SK-N-SH (cell line): ENCODE results near the gene CFAP91. TPM values are rescaled to one million over a fixed set of nuclear protein-coding genes. Genes with fewer than 3 reads are reported as not detected.

ENCODE experiments used
- CTCF ChIA-PET: fragments of 300-600, 350-600 bp; formaldehyde crosslinking; extraction: SDS; loops from one replicate; lab custom pipeline; 2021; lab: Yijun Ruan, JAX
- POLR2A ChIA-PET: fragments of 350-600 bp; sonication (Branson Sonifier 250); formaldehyde crosslinking; extraction: SDS; loops from one replicate; lab custom pipeline; 2020; ENCODE audit warnings: antibody characterized with exemption, inconsistent platforms; lab: Yijun Ruan, JAX
- DNase-seq: peaks from one replicate; pipeline ENCODE4 v3.0.0; 2012
- H2AFZ ChIP-seq: fragments of 200-600 bp; sonication (generic); 2 replicates; pipeline ENCODE4 v1.8.1; 2016; ENCODE audit warnings: antibody characterized with exemption, mild to moderate bottlenecking, low read depth
- H3F3A ChIP-seq: fragments of 200-600 bp; sonication (generic); replicated peaks from 2 replicates; pipeline ENCODE3; 2016; ENCODE audit warnings: antibody characterized with exemption, mild to moderate bottlenecking; ENCODE audit not compliant: insufficient read depth
- H3K27ac ChIP-seq, 2 experiments: fragments of 200-500 bp in 1 of 2; fragments of 200-600 bp in 1 of 2; sonication (Bioruptor generic) in 1 of 2; sonication (generic), shearing (Covaris generic) in 1 of 2; 2 replicates each; pipeline versions ENCODE4 v1.5.1 to v1.6.1; 2014 to 2016; ENCODE audit warnings: low read depth in 2 of 2, inconsistent platforms in 1 of 2, low read length in 1 of 2, mild to moderate bottlenecking in 1 of 2, mixed read lengths in 1 of 2
- H3K27me3 ChIP-seq: fragments of 200-600 bp; sonication (generic), shearing (Covaris generic); 2 replicates; pipeline ENCODE4 v1.6.1; 2016; ENCODE audit warnings: mixed run types; ENCODE audit not compliant: insufficient read depth
- H3K36me3 ChIP-seq, 2 experiments: fragments of 200-500 bp in 1 of 2; fragments of 200-600 bp in 1 of 2; sonication (Bioruptor generic) in 1 of 2; sonication (generic) in 1 of 2; replicated peaks in 1 of 2; 2 replicates each; pipeline versions ENCODE3 to v1.5.1; 2014 to 2016; ENCODE audit warnings: low read length in 1 of 2, mild to moderate bottlenecking in 1 of 2; ENCODE audit not compliant: insufficient read depth in 2 of 2, control insufficient read depth in 1 of 2
- H3K4me1 ChIP-seq, 2 experiments: fragments of 200-500 bp in 1 of 2; fragments of 200-600 bp in 1 of 2; sonication (Bioruptor generic) in 1 of 2; sonication (generic), shearing (Covaris generic) in 1 of 2; 2 replicates each; pipeline versions ENCODE4 v1.5.1 to v1.6.1; 2014 to 2016; ENCODE audit warnings: low read depth in 1 of 2, low read length in 1 of 2, mixed run types in 1 of 2; ENCODE audit not compliant: insufficient read depth in 2 of 2, control insufficient read depth in 1 of 2
- H3K4me2 ChIP-seq: fragments of 200-600 bp; sonication (generic), shearing (Covaris generic); 2 replicates; pipeline ENCODE4 v1.6.1; 2017; ENCODE audit warnings: mixed run types
- H3K4me3 ChIP-seq, 2 experiments: fragments of 200-500 bp in 1 of 2; fragments of 200-600 bp in 1 of 2; sonication (Bioruptor generic) in 1 of 2; sonication (generic), shearing (Covaris generic) in 1 of 2; 2 replicates each; pipeline versions ENCODE4 v1.5.1 to v1.8.1; 2014 to 2016; ENCODE audit warnings: low read depth in 2 of 2, inconsistent platforms in 1 of 2, low read length in 1 of 2, mild to moderate bottlenecking in 1 of 2, mixed read lengths in 1 of 2, moderate library complexity in 1 of 2
- H3K79me2 ChIP-seq: fragments of 200-600 bp; sonication (generic); 2 replicates; pipeline ENCODE4 v1.8.1; 2017; ENCODE audit warnings: mild to moderate bottlenecking; ENCODE audit not compliant: insufficient read depth
- H3K9ac ChIP-seq: fragments of 200-600 bp; sonication (generic); 2 replicates; pipeline ENCODE4 v1.6.1; 2017; ENCODE audit warnings: mixed run types
- H3K9me2 ChIP-seq: fragments of 200-600 bp; sonication (generic); 2 replicates; pipeline ENCODE4 v1.6.1; 2017; ENCODE audit warnings: mixed run types
- H3K9me3 ChIP-seq: fragments of 200-600 bp; sonication (generic); 2 replicates; pipeline ENCODE4 v1.6.1; 2017; ENCODE audit warnings: mixed run types, mild to moderate bottlenecking, moderate library complexity
- H4K20me1 ChIP-seq: fragments of 200-600 bp; sonication (generic); 2 replicates; pipeline ENCODE4 v1.6.1; 2017; ENCODE audit warnings: mild to moderate bottlenecking, mixed run types; ENCODE audit not compliant: insufficient read depth
- CHD2 ChIP-seq: fragments of 150-350 bp; IDR thresholded peaks from 2 replicates; pipeline ENCODE4 v1.6.1; 2018; ENCODE audit warnings: low read length; ENCODE audit not compliant: partially characterized antibody
- FOXJ3 ChIP-seq: sonication (generic); formaldehyde crosslinking; IDR thresholded peaks from 2 replicates; pipeline ENCODE4 v1.5.1; 2020; ENCODE audit warnings: mild to moderate bottlenecking, missing genetic modification reagents
- GABPA ChIP-seq: IDR thresholded peaks from 2 replicates; pipeline ENCODE4 v1.4.0; 2012; ENCODE audit warnings: low read depth, mild to moderate bottlenecking
- GATA2 ChIP-seq: sonication (generic); formaldehyde crosslinking; IDR thresholded peaks from 2 replicates; pipeline ENCODE4 v1.5.0; 2020; ENCODE audit warnings: mild to moderate bottlenecking, missing genetic modification reagents
- MEF2A ChIP-seq: IDR thresholded peaks from 2 replicates; pipeline ENCODE4 v1.4.0; 2012; ENCODE audit warnings: low read depth, borderline replicate concordance
- MXI1 ChIP-seq: IDR thresholded peaks from 2 replicates; pipeline ENCODE4 v1.6.1; 2012; ENCODE audit warnings: mild to moderate bottlenecking, low read depth, low read length, improper control_type of control experiment
- NFIC ChIP-seq: IDR thresholded peaks from 2 replicates; pipeline ENCODE4 v1.4.0; 2012; ENCODE audit warnings: borderline replicate concordance
- NRF1 ChIP-seq: IDR thresholded peaks from 2 replicates; pipeline ENCODE4 v1.6.1; 2012; ENCODE audit warnings: low read depth, mild to moderate bottlenecking, low read length
- POLR2AphosphoS5 ChIP-seq: IDR thresholded peaks from 2 replicates; pipeline ENCODE4 v1.6.1; 2012; ENCODE audit warnings: low read depth, low read length
- RAD21 ChIP-seq: IDR thresholded peaks from 2 replicates; pipeline ENCODE4 v1.6.1; 2012; ENCODE audit warnings: mild to moderate bottlenecking, low read length
- RCOR1 ChIP-seq: fragments of 150-350 bp; IDR thresholded peaks from 2 replicates; pipeline ENCODE4 v1.6.1; 2017; ENCODE audit warnings: antibody characterized with exemption, low read length
- REST ChIP-seq: IDR thresholded peaks from 2 replicates; pipeline ENCODE4 v1.6.1; 2012; ENCODE audit warnings: mild to moderate bottlenecking, low read depth, low read length, moderate library complexity
- SIN3A ChIP-seq: IDR thresholded peaks from 2 replicates; pipeline ENCODE4 v1.6.1; 2012; ENCODE audit warnings: low read depth, mild to moderate bottlenecking, low read length, moderate library complexity, borderline replicate concordance
- TAF1 ChIP-seq: IDR thresholded peaks from 2 replicates; pipeline ENCODE4 v1.6.1; 2012; ENCODE audit warnings: low read depth, mild to moderate bottlenecking, low read length, moderate library complexity, borderline replicate concordance
- TCF12 ChIP-seq: IDR thresholded peaks from 2 replicates; pipeline ENCODE4 v1.4.0; 2012
- ZBTB33 ChIP-seq: IDR thresholded peaks from 2 replicates; pipeline ENCODE4 v1.4.0; 2012; ENCODE audit warnings: low read depth, borderline replicate concordance
- WGBS: methylation state at CpG from one replicate; pipeline ENCODE4 v1.1.6; 2017; ENCODE audit warnings: low lambda C conversion rate; 5-methylcytosine and 5-hydroxymethylcytosine counted together
- polyA plus RNA-seq, 3 experiments: library from polyadenylated mRNA; depleted of rRNA; stranded (reverse); fragments of >200 nt; gene quantifications; 2 replicates each; pipeline ENCODE4 v1.2.3, GENCODE V29; 2012
- TF ChIP-seq, protein P1 (sequence below): IDR thresholded peaks from 2 replicates; pipeline ENCODE4 v1.4.0; 2012; ENCODE audit warnings: low read depth
- TF ChIP-seq, protein P2 (sequence below): IDR thresholded peaks from 2 replicates; pipeline ENCODE4 v1.4.0; 2012; ENCODE audit warnings: low read depth, borderline replicate concordance

The CFAP91 gene
- polyA plus RNA-seq, 1 of the 3 experiments (the other 2 are of a cell fraction), result 3.7 TPM

DNA sequence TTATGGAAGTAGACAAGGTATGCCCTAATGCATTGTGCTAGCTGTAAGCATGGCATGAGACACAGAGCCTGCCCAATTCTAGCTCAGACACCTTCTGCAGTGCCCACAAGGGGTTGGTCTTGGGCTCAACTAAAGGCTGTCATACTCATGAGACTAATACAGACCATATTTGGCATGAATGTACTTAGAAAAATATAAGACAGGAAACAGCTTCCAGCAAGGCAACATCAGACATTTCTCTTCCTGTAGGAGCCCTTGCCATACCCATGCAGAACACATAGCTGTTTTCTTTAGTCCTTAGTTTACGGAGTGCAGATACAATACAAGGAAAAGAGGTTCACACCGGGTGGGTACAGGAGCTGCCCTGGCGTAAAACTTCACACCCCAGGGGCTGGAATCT lies 48.6 kb downstream of the CFAP91 start:
- CTCF ChIA-PET, result no interaction called here

More for the DNA sequence above, 48.6 kb downstream of the CFAP91 start:
- no peak for DNase-seq
- POLR2A ChIA-PET, result no interaction called here
- 88% methylated on average over 3 of the region's 3 CpGs for WGBS
- no peaks in the 10 kb centered on the region for H3K9me2 ChIP-seq
- H3K4me1 ChIP-seq, result no peaks in the 10 kb centered on the region
- H3K4me3 ChIP-seq, result no peak overlapping the region
- H3K79me2 ChIP-seq, result no peaks in the 10 kb centered on the region
- H3K36me3 ChIP-seq, result no peaks in the 10 kb centered on the region
- no peak for TF ChIP-seq MEF2A
- no peak for TF ChIP-seq REST
- TF ChIP-seq TAF1, result no peak
- no peak for TF ChIP-seq GABPA
- no peak for TF ChIP-seq CHD2
- no peak for TF ChIP-seq SIN3A
- no peak for TF ChIP-seq NFIC
- no peak for TF ChIP-seq POLR2AphosphoS5
- TF ChIP-seq, protein P1, sequence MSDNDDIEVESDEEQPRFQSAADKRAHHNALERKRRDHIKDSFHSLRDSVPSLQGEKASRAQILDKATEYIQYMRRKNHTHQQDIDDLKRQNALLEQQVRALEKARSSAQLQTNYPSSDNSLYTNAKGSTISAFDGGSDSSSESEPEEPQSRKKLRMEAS, result no peak
- no peak for TF ChIP-seq NRF1
- TF ChIP-seq MXI1, result no peak
- TF ChIP-seq FOXJ3 (CRISPR knock-in tag), result no peak
- TF ChIP-seq, protein P2, sequence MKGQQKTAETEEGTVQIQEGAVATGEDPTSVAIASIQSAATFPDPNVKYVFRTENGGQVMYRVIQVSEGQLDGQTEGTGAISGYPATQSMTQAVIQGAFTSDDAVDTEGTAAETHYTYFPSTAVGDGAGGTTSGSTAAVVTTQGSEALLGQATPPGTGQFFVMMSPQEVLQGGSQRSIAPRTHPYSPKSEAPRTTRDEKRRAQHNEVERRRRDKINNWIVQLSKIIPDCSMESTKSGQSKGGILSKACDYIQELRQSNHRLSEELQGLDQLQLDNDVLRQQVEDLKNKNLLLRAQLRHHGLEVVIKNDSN, result no peak
- no peak for TF ChIP-seq GATA2 (CRISPR knock-in tag)
- no peak for TF ChIP-seq ZBTB33
- TF ChIP-seq RAD21, result no peak
- no peak for TF ChIP-seq RCOR1
- TF ChIP-seq TCF12, result no peak
- H3K27ac ChIP-seq, result no peak overlapping the region
- no peaks in the 10 kb centered on the region for H3K9me3 ChIP-seq
- H3F3A ChIP-seq, result no peaks in the 10 kb centered on the region
- no peak overlapping the region for H3K9ac ChIP-seq
- no peak overlapping the region for H3K4me2 ChIP-seq
- no peaks in the 10 kb centered on the region for H4K20me1 ChIP-seq
- no peaks in the 10 kb centered on the region for H3K27me3 ChIP-seq
- H2AFZ ChIP-seq, result peak overlapping the region; percentile 32; the same call in 1 of the 2 replicates

Other genes with a start within 250 kb of the CFAP91 start
- gene TMEM39A, start 239.4 kb upstream of the CFAP91 start, polyA plus RNA-seq (2012; rRNA removed), result 13.2 and 19.0 TPM in 2 replicates
- 12.1 and 21.0 TPM in 2 replicates for gene POGLUT1, start 234.1 kb upstream of the CFAP91 start, polyA plus RNA-seq (2012; rRNA removed)
- gene TIMMDC1, start 204.5 kb upstream of the CFAP91 start, polyA plus RNA-seq (2012; rRNA removed), result 128 and 153 TPM in 2 replicates
- gene CD80, start 143.4 kb upstream of the CFAP91 start, polyA plus RNA-seq (2012; rRNA removed), result not detected in 2 replicates
- gene ADPRH, start 123.5 kb upstream of the CFAP91 start, polyA plus RNA-seq (2012; rRNA removed), result 0.08 TPM in 1 of 2 replicates, not detected in the other
- 0.08 TPM in 1 of 2 replicates, not detected in the other for gene PLA1A, start 105.1 kb upstream of the CFAP91 start, polyA plus RNA-seq (2012; rRNA removed)
- gene POPDC2, start 42.4 kb upstream of the CFAP91 start, polyA plus RNA-seq (2012; rRNA removed), result 19.9 and 38.8 TPM in 2 replicates
- 15.1 and 21.5 TPM in 2 replicates for gene COX17, start 25.6 kb upstream of the CFAP91 start, polyA plus RNA-seq (2012; rRNA removed)
- 0.03 TPM in 1 of 2 replicates, not detected in the other for gene NR1I2, start 79.1 kb downstream of the CFAP91 start, polyA plus RNA-seq (2012; rRNA removed)